HG03097 (cell line): ENCODE data around the gene PHACTR3.
"Not testable (repeated sequence)": the region's sequence is repeated elsewhere in the genome, so short reads cannot be mapped to it uniquely, and the experiment has no call there.

Source experiments
- ATAC-seq: cut with Tn5 transposase; IDR thresholded peaks from one replicate; pipeline ENCODE4 v1.9.1; 2021; ENCODE audit not compliant: unreplicated experiment, low FRiP score

PHACTR3 gene

GRCh38 chr20:59835448-59836395 is 231.4 kb downstream of the PHACTR3 start:
- no peak for ATAC-seq

- ATAC-seq = no peak
These were observed 232.4 kb downstream of the PHACTR3 start for GRCh38 chr20:59836767-59837166.

GRCh38 chr20:59837623-59838394 is 233.5 kb downstream of the PHACTR3 start:
- ATAC-seq = no peak

GRCh38 chr20:59839400-59839799 is 235.1 kb downstream of the PHACTR3 start:
- no peak for ATAC-seq

GRCh38 chr20:59845472-59845871 is 241.1 kb downstream of the PHACTR3 start:
- no peak for ATAC-seq

GRCh38 chr20:59848182-59848581 is 243.8 kb downstream of the PHACTR3 start:
- no peak for ATAC-seq

- ATAC-seq = no peak
These were observed 245.8 kb downstream of the PHACTR3 start for GRCh38 chr20:59850018-59850641.

- ATAC-seq = not testable (repeated sequence)
These were observed 252.2 kb downstream of the PHACTR3 start for GRCh38 chr20:59856526-59856925.

GRCh38 chr20:59856941-59857340 is 252.6 kb downstream of the PHACTR3 start:
- not testable (repeated sequence) for ATAC-seq

GRCh38 chr20:59857966-59858365 is 253.6 kb downstream of the PHACTR3 start:
- no peak for ATAC-seq

- no peak for ATAC-seq
These were observed 254.1 kb downstream of the PHACTR3 start for GRCh38 chr20:59858425-59858824.

GRCh38 chr20:59861401-59861800 is 257.1 kb downstream of the PHACTR3 start:
- ATAC-seq = no peak

GRCh38 chr20:59863058-59863457 is 258.7 kb downstream of the PHACTR3 start:
- no peak for ATAC-seq

- no peak for ATAC-seq
These were observed 260.4 kb downstream of the PHACTR3 start for GRCh38 chr20:59864726-59865125.

GRCh38 chr20:59866338-59866737 is 262.0 kb downstream of the PHACTR3 start:
- no peak for ATAC-seq

- no peak for ATAC-seq
These were observed 266.8 kb downstream of the PHACTR3 start for GRCh38 chr20:59871096-59871495.

- no peak for ATAC-seq
These were observed 269.1 kb downstream of the PHACTR3 start for GRCh38 chr20:59873409-59873808.

GRCh38 chr20:59880198-59880597 is 275.9 kb downstream of the PHACTR3 start:
- no peak for ATAC-seq

- no peak for ATAC-seq
These were observed 280.2 kb downstream of the PHACTR3 start for GRCh38 chr20:59884494-59884893.

- no peak for ATAC-seq
These were observed 283.7 kb downstream of the PHACTR3 start for GRCh38 chr20:59888050-59888449.

- ATAC-seq = not testable (repeated sequence)
These were observed 285.7 kb downstream of the PHACTR3 start for GRCh38 chr20:59890035-59890434.
